HEK293 (cell line): ENCODE data around the gene ACAP2.
"Not testable (repeated sequence)": the region's sequence is repeated elsewhere in the genome, so short reads cannot be mapped to it uniquely, and the experiment has no call there.

Source experiments
- SALL2 ChIP-seq: fragments of 450-650 bp; formaldehyde crosslinking; IDR thresholded peaks from 2 replicates; pipeline ENCODE4 v1.5.0; 2017; ENCODE audit warnings: missing biosample characterization, mild to moderate bottlenecking, missing genetic modification characterization, borderline replicate concordance
- YY1 ChIP-seq: fragments of 450-650 bp; formaldehyde crosslinking; IDR thresholded peaks from 2 replicates; pipeline ENCODE4 v1.5.1; 2018; ENCODE audit warnings: missing biosample characterization, missing genetic modification characterization
- TF ChIP-seq, protein P1 (sequence below): fragments of 450-650 bp; formaldehyde crosslinking; IDR thresholded peaks from 2 replicates; pipeline ENCODE4 v1.5.1; 2016; ENCODE audit warnings: missing biosample characterization, missing genetic modification characterization

DNA sequence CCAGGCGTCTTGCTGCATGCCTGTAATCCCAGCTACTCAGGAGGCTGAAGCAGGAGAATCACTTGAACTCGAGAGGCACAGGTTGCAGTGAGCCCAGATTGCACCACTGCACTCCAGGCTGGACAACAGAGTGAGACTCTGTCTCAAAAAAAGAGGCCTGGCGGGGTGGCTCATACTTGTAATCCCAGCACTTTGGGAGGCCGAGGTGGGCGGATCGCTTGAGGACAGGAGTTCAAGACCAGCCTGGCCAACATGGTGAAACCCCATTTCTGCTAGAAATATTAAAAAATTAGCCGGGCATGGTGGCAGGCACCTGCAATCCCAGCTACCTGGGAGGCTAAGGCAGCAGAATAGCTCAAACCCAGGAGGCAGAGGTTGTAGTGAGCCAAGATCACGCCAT, 32.3 kb upstream of the ACAP2 start:
- TF ChIP-seq SALL2 (tag by site-specific recombination); YY1: not testable (repeated sequence)
- TF ChIP-seq, protein P1, sequence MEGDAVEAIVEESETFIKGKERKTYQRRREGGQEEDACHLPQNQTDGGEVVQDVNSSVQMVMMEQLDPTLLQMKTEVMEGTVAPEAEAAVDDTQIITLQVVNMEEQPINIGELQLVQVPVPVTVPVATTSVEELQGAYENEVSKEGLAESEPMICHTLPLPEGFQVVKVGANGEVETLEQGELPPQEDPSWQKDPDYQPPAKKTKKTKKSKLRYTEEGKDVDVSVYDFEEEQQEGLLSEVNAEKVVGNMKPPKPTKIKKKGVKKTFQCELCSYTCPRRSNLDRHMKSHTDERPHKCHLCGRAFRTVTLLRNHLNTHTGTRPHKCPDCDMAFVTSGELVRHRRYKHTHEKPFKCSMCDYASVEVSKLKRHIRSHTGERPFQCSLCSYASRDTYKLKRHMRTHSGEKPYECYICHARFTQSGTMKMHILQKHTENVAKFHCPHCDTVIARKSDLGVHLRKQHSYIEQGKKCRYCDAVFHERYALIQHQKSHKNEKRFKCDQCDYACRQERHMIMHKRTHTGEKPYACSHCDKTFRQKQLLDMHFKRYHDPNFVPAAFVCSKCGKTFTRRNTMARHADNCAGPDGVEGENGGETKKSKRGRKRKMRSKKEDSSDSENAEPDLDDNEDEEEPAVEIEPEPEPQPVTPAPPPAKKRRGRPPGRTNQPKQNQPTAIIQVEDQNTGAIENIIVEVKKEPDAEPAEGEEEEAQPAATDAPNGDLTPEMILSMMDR (tag by site-specific recombination): not testable (repeated sequence)
